Skin of body (tissue), 2 donors: Measurements from ENCODE around the gene MAJIN. TPM values are rescaled to one million over a fixed set of nuclear protein-coding genes. Genes with fewer than 3 reads are reported as not detected.

Experiments
- DNase-seq: peaks from one replicate; lab custom pipeline; 2025; lab: John Stamatoyannopoulos, UW
- total RNA-seq: library from RNA; depleted of rRNA; stranded (reverse); fragments of >200 nt; gene quantifications from one replicate; pipeline ENCODE4 v1.2.3, GENCODE V29; 2014

MAJIN gene
- total RNA-seq, 1 donor from 2014 or later, result not detected

GRCh38 chr11:64933213-64933934 lies 38.5 kb downstream of the MAJIN start:
- DNase-seq, result no peak

DNA sequence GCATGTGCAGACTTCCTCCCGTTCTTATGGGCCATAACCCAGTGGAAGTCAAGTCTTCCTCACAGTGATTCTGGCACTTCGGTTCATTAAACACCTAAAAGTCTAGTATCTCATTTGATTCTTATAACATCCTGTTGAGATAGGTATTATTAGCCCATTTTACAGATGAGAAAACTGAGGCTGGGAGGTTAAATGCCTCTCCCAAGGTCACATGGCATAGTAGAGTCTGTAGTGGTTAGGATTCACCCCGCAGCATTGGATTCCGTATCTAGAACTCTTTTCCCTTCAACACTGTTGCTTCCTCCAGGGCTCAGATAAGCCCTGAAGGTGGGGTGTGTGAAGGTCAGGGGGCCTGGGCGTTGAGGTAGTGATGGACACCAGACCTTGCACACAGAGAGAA lies 39.6 kb downstream of the MAJIN start:
- no peak for DNase-seq

- DNase-seq, result no peak
These were observed 40.6 kb downstream of the MAJIN start for GRCh38 chr11:64931290-64931689.

DNA sequence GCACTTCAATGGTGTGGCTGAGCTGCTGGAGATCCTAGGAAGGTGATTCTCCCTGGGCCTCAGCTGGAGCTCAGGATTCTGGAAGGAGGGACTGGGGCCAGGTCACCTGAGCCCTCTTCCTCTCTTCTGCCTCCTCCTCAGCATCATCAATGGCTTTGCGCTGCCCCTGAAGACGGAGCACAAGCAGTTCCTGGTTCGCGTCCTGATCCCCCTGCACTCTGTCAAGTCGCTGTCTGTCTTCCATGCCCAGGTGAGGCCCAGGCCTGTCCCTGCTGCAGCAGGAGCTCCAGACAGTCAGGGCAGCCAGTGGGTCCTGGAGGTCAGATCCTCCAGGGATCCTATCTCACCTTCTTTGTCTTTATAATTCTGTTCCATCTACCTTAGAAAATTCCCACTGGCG lies 41.6 kb downstream of the MAJIN start:
- no peak for DNase-seq

GRCh38 chr11:64929625-64930024 lies 42.3 kb downstream of the MAJIN start:
- DNase-seq, result no peak

- no peak for DNase-seq
These were observed 43.0 kb downstream of the MAJIN start for GRCh38 chr11:64928957-64929356.

DNA sequence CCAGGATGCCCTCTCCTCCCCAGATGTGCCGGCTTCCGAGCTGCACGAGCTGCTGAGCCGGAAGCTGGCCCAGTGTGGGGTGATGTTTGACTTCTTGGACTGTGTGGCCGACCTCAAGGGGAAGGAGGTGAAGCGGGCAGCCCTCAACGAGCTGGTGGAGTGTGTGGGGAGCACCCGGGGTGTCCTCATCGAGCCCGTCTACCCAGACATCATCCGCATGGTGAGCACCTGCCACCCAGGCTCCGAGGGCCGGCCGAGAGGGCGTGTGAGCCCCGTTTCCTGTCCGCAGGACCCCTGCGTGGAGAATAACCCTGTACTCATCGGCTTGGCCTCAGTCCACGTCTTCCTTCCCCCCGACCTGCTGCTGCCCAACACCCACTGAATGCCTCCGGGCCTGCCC lies 45.2 kb downstream of the MAJIN start:
- no peak for DNase-seq

DNA sequence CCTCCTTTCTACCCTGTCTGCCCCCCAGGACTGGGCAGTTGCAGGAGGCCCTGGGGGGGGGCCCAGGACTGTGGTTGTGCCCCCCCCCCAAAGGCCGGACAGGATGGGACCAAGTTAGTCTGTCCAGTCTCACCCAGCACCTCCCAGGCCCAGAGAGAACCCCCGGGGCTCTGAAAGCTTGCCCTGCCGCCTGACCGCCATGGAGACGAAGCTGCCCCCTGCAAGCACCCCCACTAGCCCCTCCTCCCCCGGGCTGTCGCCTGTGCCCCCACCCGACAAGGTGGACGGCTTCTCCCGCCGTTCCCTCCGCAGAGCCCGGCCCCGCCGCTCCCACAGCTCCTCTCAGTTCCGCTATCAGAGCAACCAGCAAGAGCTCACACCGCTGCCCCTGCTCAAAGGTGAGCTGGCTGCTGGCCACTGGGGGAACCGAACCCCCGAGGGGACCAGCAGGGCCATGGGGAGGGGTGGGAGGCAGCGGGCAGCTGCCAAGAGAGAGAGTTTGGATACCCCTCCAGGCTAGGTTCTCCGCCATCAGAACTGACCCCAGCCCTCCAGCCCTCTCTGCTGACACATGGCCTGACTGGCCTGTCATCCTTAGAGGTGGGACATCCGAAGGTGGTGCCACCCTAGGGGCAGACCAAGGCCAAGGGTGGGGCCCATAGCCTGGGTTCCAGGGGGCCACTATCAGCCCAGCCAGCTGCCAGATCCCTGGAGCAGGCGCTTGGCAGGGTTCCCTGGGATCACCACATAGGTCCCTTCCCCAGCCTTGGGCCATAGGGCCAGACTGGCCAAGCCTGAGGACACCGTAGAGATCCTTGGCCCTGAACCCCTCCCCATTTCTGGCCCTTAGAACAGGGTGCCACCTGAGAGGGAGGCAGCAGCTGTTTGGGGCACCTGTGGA lies 46.1 kb downstream of the MAJIN start:
- DNase-seq, result no peak

GRCh38 chr11:64924910-64925284 lies 47.0 kb downstream of the MAJIN start:
- DNase-seq, result no peak

DNA sequence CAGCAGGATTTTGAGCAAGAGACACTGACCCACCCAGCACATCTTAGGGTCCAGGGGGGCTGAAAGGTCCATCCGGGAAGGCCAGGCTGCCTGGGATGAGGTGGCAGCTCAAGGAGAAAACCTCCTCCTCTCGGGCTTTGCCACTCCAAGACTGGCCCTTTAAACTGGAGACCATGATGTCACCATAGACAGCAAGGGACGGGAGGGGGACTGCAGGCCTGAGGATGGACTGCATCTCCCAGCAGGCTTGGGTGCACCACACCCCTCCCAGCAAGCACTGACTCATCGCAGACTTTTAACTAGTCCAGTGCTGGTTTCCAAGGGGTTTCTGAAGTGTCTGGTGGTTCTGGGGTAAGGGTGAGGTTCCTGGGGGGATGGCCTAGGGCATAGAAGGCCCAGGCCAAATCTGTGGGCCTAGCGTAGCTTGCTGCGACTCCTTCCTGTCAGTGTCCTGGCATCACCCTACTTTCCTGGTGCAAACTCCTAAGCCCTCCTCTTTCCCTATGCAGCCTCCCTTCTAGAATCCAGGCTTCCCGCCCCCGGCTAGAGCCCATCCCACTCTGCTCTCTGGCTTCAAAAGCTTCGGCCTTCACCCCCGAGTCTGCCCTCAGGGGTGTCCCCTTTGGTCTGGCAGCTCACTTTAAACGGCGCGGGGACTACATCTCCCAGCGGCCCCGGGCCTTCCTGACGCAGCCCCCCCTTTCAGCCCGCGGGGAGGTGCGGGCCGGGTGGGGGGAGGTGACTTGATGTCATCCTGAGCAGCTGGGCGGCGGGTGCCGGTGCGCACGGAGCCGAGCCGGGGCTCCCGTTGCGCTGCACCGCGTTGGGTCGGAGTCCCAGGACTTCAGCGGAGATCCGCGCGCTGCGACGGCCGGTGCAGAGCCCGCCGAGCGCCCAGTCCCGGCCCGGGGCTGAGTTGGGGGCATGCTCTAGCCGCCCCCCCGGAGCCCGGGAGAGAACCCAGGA lies 47.7 kb downstream of the MAJIN start, which contains the start of gene PPP2R5B:
PPP2R5B (plus strand) TSS at position 746 of the 966 bp plus-strand sequence. CDS start 1,046 bp downstream, outside the sequence.
- DNase-seq, result peak; percentile 95

- DNase-seq, result no peak
These were observed 48.7 kb downstream of the MAJIN start for GRCh38 chr11:64923151-64923661.

DNA sequence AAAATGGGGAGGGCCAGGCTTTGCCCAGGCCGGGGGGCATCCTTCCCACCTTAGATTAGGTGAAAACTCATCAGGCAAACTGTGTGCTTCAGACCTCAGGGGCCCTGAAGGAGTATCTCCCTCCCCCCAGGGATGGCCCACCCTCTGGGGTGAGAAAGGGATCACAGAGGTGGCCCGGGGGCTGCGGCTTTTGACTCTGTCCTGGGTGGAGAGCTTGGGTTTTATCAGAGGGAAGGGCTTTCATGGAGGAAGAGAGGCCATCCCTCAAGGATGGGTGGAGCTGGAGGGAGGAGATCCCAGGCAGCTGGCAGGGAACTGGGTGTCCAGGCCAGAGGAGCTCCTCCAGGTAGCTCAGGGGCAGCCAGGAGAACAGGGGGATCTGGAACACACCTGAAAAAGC lies 50.5 kb downstream of the MAJIN start:
- no peak for DNase-seq

GRCh38 chr11:64920124-64920523 lies 51.8 kb downstream of the MAJIN start:
- no peak for DNase-seq

DNA sequence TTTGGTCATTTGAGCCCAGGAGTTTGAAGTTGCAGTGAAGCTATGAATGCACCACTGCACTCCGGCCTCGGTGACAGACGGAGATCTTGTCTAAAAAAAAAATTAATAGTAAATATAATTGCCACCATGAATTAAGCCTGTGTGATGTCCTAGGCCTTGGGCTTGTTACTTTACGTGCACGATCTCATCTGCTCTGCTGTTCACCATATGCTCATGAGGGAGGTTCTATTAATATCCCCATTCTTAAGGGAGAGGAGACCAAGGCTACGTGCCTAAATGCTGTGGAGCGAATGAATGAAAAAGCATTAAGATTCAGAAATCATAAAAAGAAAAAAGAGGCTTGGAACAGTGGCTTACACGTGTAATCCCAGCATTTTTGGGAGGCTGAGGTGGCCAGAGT lies 52.3 kb downstream of the MAJIN start:
- DNase-seq, result peak; percentile 59

DNA sequence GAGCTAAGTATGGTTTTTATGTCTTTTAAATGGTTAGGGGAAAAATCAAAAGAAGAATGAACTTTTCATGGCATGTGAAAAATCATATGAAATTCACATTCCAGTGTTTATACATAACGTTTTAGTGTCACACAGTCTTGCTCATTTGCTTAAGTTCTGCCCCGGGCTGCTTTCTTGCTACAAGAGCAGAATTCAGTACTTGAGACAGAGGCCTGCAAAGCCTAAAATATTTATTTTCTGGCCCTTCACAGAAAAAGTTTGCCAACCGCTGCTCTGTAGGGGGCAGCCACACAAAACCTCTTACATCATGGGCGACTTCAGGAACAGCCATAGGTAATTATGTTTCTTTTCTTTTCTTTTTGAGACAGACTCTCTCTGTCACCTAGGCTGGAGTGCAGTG lies 53.9 kb downstream of the MAJIN start:
- DNase-seq, result peak; percentile 21

- DNase-seq, result no peak
These were observed 54.3 kb downstream of the MAJIN start for GRCh38 chr11:64917663-64917995.

DNA sequence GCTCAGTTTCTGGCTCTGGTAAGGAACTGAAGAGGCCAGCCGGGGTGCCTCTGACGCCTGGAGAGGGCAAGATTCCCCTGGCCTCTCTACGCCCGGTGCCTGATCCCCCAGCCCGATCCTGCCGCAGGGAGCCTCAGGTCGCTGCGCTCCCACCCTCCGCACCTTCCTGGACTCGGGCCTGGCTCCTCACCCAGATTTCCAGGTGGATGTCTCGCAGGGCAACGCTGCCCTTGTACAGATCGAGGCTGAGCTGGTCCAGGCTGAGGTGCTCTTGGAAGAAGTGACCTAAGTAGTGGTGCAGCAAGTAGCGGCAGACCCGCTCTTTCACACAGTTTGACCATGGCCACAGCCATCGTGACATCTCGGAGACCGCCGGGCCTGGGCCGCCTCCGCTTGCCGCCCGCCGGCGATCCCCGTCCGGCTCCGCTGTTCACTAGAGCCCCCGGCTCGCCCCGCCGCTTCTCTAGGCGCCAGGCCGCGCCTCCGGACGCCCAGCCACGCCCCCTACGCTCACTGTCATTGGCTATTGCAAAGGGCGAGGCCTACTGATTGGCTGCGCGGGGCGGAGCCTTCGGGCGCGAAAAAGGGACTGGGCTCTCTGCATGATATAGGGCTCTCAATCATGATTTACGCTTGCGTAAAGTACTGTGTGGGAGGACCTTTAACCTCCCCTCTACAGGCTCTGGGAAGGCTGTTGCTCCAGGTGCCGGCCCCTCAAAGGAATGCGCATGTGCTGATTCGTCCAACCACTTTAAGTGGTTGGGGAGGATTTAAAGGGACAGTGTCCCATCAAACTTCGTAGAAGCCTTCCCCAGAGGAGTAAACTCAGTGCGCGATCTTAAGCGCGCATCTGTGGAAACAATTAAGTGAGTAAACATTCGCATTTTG lies 54.9 kb downstream of the MAJIN start, which contains the start of gene ATG2A:
ATG2A (minus strand) TSS at position 435 of the 888 bp plus-strand sequence; CDS start at position 361, 74 bp downstream.
- peak; percentile 100 for DNase-seq

DNA sequence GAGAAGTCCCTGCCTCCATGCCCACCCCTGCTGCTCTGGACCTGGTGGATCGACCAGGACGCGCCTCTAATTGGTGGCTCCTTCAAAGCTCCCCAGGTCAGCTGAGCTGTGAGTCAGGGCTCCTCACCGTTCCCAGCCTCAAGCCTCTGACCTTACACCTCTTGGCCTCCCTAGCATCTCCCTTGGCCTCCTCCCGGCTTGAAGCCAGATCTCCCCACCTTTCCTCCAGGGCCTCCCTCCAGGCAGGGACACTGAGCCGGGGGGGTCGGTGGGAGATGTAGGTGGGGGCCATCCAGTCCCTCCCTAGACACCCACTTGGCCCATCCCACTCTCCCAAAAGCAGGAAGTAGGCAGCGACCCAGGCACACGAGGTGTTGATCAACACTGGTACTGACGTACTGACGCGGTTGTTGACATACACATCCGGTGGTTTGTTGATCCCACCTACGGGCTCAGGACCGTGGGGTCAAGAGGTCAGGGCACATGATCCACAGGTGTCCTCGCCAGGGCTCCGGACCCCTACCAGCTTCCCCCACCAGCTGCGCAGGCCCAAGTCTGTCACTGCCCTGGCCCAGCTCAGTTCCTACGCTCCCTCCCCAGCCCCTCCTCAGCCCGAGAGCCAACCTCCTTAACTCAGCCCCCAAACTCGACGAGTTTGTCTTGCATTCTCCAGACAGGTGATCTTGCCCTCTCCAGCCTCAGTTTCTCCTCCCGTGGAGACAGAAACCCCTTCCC lies 55.7 kb downstream of the MAJIN start:
- no peak for DNase-seq

DNA sequence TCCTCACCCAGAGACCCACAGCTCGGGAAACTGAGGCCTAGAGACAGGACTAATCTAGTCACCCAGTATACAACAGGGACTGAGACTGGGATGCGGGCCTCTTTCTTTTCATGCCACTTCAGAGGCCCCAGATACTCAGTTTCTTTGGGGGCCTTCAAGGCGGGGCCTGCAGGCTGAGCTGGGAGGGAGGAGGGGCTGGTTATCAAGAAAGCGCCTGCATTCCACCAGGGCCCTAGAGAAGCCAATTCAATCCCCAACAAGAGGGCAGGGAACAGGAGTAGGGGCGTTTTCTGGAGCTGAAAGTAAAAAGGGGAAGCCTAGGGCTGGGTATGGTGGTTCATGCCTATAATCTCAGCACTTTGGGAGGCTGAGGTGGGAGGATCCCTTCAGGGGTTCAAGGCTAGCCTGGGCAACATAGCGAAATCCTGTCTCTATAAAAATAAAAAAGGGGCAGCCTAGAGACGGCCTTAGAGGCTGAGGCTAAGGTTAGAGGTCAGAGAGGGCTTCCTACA lies 56.5 kb downstream of the MAJIN start:
- DNase-seq, result no peak
